SH-SY5Y (cell line): ENCODE measurements around the gene ZMAT1.
A peak's percentile ranks its signal among the peaks of the same experiment; 100 is the strongest.

ENCODE experiments used
- GATA2 ChIP-seq: IDR thresholded peaks from 2 replicates; pipeline ENCODE4 v1.6.1; 2011; ENCODE audit warnings: mild to moderate bottlenecking, low read depth, low read length
- GATA3 ChIP-seq: IDR thresholded peaks from 2 replicates; pipeline ENCODE4 v1.6.1; 2011; ENCODE audit warnings: low read depth, mild to moderate bottlenecking, low read length, moderate library complexity

Gene ZMAT1

DNA sequence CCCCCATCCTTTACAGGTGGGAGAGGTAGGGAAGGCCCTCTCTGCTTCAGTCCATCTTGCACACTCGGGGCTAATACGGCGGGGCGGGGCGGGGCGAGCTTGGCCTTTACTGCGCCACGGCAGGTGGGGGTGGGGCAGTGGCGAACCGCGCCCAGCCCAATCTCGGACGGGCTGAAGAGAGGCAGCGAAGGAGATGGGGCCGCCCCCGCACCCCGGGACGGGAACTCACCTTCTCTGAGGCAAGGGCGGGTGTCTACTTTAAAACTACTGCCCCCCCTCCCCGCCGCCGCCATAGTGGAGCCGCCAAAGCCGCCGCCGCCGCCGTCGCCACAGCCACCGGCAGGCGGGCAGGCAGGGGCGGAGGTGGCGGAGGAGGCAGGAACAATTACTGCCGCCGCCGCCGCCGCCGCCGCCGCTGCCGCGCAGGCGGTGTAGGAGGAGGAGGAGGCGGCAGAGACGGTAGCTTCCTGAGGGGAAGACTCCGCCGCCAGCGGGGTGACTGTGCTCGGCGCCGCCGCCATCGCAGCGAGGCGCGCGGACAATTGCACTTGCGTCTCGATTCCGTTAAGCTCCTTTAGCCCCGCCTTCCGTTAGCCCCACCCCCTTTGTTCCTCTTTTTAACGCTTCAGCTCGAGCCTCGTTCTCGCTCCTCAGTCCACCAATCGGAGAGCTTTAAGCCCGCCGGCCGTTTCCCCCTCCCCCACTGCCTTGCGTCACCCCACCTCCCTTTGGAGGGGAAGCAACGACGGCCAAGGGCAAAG is at the start of gene ZMAT1:
Gene ZMAT1, minus strand, starts transcription at position 540 of the 761 bp plus-strand sequence. Its CDS starts 19 bp downstream, at position 521.
- TF ChIP-seq GATA3 (no peak), GATA2 (no peak)

DNA sequence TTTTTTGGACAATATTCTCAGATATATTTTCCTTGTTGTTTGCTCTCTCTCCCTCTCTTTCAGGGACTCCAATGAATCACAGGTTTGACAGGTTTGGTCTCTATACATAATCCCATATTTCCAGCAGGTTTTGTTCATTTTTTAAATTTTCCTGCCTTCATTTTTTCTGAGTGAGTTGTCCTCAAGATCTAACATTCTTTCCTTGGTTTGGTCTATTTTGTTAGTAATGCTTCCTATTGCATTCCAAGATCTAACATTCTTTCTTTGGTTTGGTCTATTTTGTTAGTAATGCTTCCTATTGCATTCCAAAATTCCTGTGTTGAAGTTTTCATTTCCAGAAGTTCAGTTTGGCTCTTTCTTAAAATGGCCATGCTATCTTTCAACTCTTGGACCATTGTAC is 45.3 kb upstream of the ZMAT1 start:
- TF ChIP-seq GATA2: no peak
- TF ChIP-seq GATA3: no peak

DNA sequence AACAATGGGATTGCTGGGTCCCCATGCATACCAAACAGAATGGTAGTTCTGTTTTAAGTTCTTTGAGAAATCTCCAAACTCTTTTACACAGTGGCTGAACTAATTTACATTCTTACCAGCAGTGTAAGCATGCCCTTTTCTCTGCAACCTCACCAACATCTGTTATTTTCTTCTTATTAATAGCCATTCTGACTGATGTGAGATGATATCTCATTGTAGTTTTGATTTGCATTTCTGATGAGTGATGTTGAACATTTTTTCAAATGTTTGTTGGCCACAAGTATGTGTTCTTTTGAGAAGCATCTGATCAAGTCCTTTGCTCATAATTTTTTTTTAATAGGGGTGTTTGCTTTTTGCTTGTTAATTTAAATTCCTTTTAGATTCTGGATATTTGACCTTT is 41.2 kb upstream of the ZMAT1 start:
- TF ChIP-seq GATA2 (no peak), GATA3 (no peak)

DNA sequence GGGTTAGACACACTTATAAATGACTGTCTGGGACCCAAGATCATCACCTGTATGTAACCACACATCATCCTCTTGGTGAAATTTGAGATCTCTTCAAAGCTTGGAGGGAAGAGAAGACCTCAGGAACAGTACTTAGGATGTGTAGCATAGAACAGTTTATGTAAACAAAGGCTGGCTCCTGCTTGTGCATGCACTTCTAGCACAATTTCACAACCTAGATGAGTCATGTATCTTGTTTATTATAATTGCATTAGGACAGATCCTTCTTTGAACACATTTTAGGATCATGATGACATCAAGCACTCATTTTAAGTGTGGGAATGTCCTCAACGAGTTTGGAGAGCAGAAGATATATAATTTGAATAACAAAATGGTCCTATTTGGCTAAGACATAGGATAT is 26.3 kb upstream of the ZMAT1 start:
- no peak for TF ChIP-seq GATA3
- TF ChIP-seq GATA2: no peak

DNA sequence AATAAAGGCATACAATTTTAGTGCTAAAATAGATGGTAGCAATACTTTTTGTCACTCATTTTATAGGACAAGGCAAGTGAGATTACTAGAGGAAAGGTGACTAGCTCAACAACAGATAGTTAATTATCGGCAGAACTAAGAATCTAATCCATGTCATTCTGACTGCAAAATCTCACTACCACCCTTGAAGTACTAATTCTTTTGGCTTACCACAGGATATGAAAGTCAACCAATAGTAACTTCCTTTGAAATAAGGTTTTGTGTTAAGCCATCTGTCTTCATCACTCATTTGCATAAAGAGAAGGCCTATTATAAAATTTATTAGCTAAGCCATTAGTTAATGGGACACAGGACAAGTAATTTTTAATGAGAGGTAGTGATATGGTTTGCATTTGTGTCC is 25.3 kb upstream of the ZMAT1 start:
- TF ChIP-seq GATA3: no peak
- TF ChIP-seq GATA2: no peak

DNA sequence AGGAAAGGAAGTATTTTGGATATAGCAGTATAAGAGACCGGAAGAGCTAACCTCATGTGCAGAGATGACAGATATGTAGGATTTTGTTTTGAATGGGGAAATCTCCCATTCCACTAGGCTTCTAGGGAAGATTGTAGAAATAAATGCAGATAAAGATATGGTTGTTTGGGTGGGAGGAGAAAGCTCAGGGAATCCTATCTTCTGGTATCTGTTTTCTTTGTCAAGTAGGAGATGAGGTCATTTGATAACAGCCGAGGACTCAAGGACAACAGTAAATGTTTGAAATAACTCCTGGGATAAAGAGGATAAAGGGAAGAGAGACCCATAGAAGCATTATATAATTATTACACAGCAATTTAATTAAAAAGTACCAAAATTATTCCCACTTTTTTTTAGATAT is 24.7 kb upstream of the ZMAT1 start:
- no peak for TF ChIP-seq GATA2
- TF ChIP-seq GATA3: no peak

DNA sequence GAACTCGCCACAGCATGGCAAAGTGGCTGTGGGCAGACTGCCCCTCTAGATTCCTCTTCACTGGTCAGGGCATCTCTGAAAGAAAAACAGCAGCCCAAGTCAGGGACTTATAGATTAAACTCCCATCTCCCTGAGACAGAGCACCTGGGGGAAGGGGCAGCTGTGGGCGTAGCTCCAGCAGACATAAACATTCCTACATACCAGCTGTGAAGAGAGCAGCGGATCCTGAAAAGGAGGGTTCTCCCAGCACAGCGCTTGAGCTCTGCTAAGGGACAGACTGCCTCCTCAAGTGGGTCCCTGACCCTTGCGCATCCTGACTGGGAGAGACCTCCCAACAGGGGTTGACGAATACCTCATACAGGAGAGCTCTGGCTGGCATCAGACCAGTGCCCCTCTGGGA is 18.8 kb upstream of the ZMAT1 start:
- TF ChIP-seq GATA2 (no peak), GATA3 (no peak)

DNA sequence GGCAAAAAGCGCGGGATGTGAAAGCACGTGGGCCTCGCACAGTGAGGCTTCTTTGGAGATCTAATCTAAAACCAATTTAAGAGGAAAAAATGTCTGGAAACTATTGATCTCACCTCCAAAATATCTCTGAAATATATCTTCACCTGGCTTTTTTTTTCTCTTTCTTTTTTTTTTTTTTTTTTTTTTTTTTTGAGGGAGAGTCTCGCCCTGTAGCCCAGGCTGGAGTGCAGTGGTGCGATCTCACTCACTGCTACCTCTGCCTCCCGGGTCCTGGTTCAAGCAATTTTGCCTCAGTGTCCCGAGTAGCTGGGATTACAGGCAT is 383 bp upstream of the ZMAT1 start:
- TF ChIP-seq GATA2 (peak; percentile 39; the same call in 1 of the 2 replicates), GATA3 (no peak)

DNA sequence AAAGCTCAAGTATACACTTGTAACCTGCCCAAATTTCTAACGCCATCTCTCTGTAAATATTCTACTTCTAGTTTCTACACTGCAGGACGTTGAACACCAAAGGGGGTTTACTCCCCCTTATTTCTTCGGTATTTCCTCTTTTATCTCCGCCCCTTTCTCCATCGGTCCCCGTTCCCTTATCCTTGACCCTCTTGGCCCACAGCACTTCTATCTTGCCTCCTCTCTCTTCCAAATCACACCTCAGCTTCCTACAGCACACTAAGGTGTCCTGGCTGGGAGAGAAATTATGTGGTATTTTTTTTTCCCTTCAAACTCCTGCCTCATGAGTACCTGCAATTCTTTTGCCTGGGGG is 715 bp downstream of the ZMAT1 start:
- TF ChIP-seq GATA3 (no peak), GATA2 (no peak)

DNA sequence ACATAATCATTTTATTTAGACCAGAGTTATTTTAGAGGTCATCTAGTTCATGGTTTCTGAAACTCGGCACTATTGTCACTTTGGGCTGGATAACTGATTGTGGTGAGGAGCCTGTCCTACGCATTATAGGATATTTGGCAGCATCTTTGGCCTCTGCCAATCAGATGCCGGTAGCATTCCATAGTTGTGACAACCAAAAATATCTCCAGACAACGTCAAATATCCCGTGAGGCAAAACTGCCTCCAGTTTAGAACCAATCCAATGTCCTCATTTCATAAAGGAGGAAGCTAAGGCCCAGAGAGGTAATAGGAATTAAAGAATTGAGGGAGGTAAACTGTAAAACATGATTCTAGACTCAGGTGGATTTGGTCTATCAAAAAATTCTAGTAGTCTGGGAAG is 6.1 kb downstream of the ZMAT1 start:
- TF ChIP-seq GATA3: no peak
- no peak for TF ChIP-seq GATA2

DNA sequence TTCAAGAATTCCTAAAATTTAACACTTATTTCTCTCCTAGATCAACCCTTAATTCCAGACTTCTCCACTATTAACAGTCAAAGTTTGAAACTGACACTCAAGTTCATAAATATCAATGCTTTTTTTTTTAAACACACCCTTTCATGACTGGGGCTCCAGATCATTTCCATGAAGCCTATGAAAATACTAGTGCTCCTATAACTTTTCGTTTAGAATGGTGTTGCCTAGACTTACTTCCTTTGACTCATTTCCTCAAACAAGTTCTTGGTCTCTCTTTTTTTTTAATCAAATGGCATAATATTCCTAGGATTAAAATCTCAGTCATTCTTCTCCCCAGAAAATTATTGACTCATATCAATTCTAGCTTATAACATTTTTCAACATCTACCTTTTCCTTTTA is 13.1 kb downstream of the ZMAT1 start:
- no peak for TF ChIP-seq GATA3
- no peak for TF ChIP-seq GATA2

DNA sequence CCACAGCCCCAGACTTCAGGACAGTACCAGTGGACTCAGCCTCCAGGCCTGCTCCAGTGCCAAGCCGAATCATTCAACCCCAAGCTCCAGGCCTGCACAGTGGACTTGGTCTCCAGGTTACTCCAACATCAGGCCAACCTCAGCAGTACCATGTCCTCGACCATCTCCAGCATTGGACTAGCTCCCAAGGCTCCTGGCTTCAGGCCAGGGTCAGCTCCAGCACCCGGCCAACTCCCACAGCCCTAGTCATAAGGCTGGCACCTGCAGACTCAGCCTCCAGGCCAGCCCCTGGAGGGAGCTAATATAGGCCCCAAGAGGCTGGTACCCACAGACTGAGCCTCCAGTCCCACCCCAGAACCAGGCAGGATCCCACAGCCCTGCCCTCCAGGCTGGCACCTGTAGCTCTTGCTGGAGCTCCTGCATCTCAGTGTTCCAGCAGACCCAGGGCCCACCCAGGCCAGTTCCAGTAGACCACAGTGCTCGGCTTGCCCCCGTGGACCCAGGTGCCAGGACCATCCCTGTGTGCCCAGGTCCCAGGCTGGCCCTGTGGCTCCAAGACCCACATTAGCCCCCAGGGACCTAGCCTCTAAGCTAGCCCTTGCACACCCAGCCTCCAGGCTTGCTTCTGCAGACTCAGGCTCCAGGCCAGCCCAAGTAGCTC is 25.6 kb downstream of the ZMAT1 start:
- no peak for TF ChIP-seq GATA2
- no peak for TF ChIP-seq GATA3

DNA sequence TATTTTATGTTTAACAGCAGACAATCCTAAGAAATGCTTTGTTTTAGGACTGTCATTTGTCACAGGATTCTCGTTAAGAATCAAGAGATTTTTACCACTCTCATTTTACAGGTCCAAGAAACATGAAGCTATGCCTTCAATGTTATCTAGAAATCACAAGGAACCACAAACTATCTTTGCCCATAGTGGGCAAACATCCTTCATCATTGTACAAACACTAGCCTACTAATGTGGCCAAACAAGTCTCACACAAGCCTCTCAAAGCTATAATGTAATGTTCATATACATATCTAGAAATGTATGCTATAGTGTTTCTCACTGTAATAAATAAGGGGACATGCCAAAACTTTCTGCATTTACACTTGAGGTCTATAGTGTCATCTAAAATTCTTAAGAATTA is 26.8 kb downstream of the ZMAT1 start:
- TF ChIP-seq GATA3 (no peak), GATA2 (no peak)
